Activated naive CD4-positive, alpha-beta T cell treated with anti-CD3 and anti-CD28 coated beads, Interleukin-2, amount 50 U/mL, for 16 hours (primary cell): ENCODE measurements around the gene SLC39A11.
"Not testable (repeated sequence)": the region's sequence is repeated elsewhere in the genome, so short reads cannot be mapped to it uniquely, and the experiment has no call there.

Experiments
- DNase-seq: peaks from one replicate; pipeline ENCODE4 v3.0.0-alpha.2; 2020

Gene SLC39A11

GRCh38 chr17:73069841-73070240 is 22.6 kb downstream of the SLC39A11 start:
- DNase-seq = no peak

- no peak for DNase-seq
Observed at GRCh38 chr17:73069164-73069770, 23.2 kb downstream of the SLC39A11 start.

- no peak for DNase-seq
Observed at GRCh38 chr17:73068322-73069153, 23.9 kb downstream of the SLC39A11 start.

GRCh38 chr17:73067699-73068098 is 24.8 kb downstream of the SLC39A11 start:
- not testable (repeated sequence) for DNase-seq

DNA sequence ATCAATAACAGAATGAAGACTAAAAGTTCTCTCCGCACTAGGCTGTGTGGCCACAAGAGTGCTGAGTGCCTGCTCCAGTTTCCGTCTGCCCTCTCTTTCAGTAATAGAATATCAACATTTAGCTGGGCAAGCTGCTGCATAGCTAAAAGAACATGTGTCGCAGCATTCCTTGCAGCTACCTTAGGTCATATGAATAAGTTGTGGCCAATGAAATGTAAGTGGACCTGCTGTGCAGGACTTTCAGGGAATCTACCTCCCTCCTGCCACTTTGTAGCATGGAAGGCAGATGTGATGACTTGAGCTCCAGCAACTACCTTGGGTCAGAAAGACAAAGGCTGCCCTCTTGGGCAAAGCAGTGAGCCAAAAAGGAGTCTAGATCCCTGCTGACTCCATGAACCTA is 25.4 kb downstream of the SLC39A11 start:
- no peak for DNase-seq

GRCh38 chr17:73066148-73066884 is 26.2 kb downstream of the SLC39A11 start:
- DNase-seq = no peak

GRCh38 chr17:73065376-73065775 is 27.1 kb downstream of the SLC39A11 start:
- DNase-seq = no peak

DNA sequence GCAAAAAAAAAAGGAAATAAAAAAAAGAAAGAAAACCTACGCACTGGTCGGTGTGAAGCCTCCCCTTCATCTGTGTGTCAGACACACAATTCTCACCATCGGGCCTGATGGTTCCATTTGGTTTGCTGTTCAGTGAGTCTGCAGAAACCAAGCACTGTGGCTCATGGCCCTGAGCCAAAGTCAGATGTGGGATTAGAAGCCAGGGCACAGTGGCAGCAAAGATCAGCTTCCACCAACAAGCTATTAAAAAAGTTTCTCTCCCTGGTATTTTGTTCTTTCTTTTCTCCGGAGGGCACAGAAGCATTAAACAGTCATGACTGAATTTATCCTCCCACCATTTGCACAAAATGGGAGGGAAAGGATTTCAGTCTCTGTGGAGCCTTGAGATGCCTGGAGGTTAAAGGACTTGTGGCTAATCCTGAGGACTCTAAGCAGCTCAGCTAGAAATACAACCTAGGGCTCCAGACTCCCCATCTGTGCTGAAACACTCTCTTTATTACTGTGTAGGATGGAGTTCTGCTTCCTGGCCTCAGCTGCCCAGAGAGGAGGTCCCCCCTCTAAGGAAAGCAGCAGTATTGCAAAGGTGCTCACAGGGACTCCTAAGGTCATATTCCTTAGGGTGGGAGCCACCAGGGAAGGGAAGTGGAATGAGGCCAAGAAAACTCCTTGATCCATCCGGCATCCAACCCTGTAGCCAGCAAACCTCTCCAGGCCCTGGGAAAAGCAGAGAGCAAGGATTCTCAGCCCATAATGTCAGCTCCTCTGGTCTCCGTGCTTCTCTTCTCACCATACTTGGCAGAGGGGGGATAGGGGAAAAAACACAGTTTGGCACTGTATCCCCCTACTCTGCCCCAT is 28.2 kb downstream of the SLC39A11 start:
- no peak for DNase-seq

GRCh38 chr17:73062726-73063125 is 29.8 kb downstream of the SLC39A11 start:
- DNase-seq = no peak

- no peak for DNase-seq
Observed at GRCh38 chr17:73061161-73061560, 31.3 kb downstream of the SLC39A11 start.

DNA sequence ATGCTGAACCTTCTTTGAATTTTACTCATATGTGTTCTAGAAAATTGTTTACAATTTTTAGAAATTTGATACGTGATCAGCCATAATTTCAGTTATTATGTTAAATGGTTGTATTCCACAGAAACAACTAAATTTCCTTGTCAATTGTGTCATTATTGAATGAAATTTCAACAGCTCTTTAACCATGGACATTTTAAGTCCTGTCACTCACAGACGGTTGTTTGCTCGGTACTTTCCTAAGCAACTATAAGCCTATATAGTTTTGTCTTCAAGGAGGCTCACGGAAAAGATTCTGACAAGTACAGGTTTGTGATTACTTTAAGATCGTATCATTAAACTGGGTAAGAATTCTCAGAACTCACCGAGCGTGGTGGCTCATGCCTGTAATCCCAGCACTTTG is 31.8 kb downstream of the SLC39A11 start:
- DNase-seq = no peak

- DNase-seq = not testable (repeated sequence)
Observed at GRCh38 chr17:73059713-73060112, 32.8 kb downstream of the SLC39A11 start.

DNA sequence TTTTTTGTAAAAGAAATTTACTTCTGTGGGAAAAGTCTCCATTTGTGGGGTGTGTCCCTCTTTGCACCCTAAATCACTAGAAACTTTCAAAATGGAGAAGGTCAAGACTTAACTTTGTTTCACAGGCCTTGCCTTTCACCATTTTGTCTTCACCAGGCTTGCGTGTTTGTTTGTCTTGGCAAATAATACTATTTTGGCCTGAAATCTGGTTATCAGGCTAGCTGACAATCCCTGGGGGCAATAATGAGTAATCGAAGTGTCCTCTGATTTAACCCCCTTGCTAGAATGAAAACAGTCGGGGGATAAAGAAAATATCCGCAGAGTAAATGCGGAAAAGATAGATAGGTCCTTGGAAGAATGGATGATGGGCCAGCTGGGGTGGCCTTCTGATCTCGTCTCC is 34.5 kb downstream of the SLC39A11 start:
- DNase-seq = no peak

DNA sequence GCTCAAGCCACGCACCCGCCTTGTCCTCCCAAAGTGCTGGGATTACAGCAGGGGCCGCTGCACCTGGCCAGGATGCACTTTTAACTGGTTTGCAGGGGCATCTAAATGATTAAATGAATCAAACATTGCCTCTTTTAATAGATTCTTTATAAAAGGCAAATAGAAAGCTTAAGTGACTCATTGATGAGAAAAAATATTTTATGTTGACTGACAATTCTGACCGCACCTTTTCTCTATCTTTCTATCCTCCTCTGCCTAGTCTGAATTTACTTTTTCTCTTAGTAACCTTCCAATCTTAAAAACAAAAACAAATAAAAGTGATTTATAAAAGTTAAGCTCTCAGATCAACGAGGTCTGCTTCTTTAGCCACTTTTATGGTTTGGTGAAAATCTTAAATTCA is 35.3 kb downstream of the SLC39A11 start:
- DNase-seq = no peak

GRCh38 chr17:73052923-73053322 is 39.6 kb downstream of the SLC39A11 start:
- no peak for DNase-seq

- DNase-seq = no peak
Observed at GRCh38 chr17:73050797-73051196, 41.7 kb downstream of the SLC39A11 start.

DNA sequence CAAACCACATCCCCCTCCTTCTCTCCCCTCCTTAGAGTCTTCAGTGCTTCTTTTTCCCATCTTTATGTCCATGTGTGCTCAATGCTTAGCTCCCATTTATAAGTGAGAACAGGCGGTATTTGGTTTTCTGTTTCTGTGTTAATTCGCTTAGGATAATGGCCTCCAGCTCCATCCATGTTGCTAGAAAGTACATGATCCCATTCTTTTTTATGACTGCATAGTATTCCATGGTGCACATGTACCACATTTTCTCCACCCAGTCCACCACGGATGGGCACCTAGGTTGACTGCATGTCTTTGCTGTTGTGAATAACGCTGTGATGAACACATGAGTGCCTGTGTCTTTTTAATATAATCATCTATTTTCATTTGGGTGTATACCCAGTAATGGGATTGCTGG is 44.3 kb downstream of the SLC39A11 start:
- DNase-seq = no peak

DNA sequence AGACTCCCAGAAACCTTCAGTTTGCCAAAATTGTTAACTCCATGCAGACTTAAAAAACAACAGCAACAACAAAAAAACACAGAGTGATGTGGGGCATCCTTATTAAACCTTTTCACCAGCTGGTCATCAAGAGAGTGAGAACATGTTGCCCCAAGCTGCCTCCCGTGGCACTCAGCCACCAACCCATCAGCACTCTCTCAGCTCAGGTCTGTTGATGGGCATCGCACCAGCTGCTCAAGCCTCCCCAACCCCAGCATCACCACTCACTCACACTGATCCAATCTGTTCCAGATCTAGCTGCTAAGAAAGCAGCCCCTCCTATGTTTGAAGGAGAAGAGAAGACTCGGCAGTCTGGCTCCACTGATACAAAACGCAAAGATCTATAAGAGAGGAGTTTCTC is 46.8 kb downstream of the SLC39A11 start:
- DNase-seq = no peak

DNA sequence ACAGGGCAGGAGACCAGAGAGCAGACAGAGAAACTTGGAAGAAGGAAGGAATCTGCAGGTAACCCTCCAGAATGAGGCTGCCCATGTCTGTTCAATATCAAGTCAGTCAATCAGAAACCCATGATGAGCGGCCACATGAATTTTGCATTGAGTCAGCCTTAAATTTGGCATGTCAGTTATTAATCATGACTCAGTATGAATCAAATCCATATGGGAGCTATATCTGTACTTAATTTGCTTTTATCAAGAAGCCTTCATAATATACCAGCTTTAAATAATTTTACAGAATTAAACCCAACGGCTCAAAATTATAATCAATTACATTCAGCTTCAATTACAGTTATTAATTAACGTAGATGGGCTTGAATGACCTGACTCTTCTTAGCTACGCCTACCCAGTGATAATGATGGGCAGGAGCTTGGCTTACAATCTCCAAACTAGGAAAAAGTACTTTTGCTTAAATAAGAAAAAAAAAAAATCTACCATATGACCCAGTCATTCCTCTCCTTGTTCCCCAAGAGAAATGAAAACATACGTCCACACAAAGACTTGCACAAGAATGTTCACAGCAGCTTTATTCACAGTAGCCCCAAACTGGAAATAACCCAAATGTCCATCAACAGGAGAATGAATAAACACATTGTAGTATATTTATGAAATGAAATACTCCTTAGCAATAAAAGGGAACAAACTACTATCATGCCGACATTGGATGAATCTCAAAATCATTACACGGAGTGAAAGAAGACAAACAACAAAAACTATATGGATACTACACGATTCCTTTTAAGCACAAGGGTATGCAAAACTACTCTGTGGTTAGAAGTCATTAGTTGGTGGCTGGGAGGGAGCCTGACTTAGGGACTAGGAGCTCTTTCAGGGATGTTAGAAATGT is 48.6 kb downstream of the SLC39A11 start:
- no peak for DNase-seq

DNA sequence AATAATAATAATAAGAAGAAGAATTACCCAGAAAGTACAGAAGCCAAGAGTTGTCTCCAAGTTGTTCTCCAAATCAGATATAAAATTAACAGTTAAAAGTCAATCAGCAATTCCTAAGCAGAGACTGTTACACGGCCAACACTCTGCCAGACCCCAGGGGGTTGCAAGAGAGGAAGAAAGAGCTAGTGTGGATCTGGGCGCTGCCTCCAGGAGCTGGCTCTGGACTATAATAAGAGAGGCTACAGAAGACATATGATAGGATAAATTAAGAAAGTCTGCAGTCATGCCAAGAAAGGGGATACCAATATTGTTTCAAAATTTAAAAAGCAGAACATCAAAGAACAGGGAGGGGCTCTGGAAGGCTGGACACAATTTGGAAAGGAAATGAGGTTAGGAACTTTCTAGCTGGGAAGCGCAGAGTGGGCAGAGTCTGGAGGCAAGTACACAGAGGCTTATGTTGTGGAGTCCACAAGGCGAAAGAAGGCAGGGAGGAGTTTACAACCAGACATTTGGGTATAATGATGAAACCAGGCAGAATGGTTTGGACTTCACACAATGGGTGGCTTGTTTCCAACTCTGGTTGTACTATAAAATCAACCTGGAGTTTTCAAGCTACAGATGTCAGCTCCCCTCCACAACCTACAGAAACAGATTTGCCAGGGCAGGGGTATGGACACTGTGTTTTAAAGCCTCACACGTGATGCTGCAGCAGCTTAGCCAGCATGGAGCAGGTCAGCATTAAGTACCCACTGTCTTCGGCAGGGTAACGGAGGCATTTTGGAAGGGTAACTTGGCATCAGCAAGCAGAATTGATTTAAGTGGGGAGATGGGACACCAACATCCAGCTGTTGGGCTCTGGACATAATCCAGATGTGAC is 49.4 kb downstream of the SLC39A11 start:
- DNase-seq = no peak

DNA sequence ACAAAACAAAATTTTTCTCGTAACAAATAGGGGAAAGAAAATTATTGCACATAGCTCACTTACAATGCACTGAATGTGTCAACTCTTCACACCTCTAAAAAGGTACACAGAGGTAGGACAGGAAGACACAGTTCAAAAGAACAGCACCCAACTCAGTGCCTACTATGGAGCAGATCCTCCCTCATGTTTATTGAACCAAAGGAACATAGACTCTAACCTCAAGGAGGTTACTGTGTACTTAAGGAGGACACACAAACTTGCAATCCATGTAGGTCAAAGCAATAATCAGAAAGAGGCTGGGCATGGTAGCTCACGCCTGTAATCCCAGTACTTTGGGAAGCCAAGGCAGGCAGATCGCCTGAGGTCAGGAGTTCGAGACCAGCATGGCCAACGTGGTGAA is 50.3 kb downstream of the SLC39A11 start:
- DNase-seq = no peak
